Mesothelial cell of epicardium (in vitro differentiated cells): Measurements from ENCODE around the gene APIP. TPM values are rescaled to one million over a fixed set of nuclear protein-coding genes. Genes with fewer than 3 reads are reported as not detected.

Experiments used
- DNase-seq, 2 experiments: peaks; one replicate each; pipeline ENCODE4 v3.0.0; 2021; ENCODE audit warnings: low spot score in 2 of 2; ENCODE audit not compliant: unreplicated experiment in 2 of 2
- H3K27ac Mint-ChIP-seq: 2 replicates; pipeline ENCODE4 v1.8.0; 2021; ENCODE audit warnings: mixed read lengths
- H3K27me3 Mint-ChIP-seq: 2 replicates; pipeline ENCODE4 v1.8.0; 2021; ENCODE audit warnings: low read depth, mixed read lengths
- H3K36me3 Mint-ChIP-seq: 2 replicates; pipeline ENCODE4 v1.8.0; 2021; ENCODE audit warnings: mixed read lengths
- H3K4me1 Mint-ChIP-seq: 2 replicates; pipeline ENCODE4 v1.8.0; 2021; ENCODE audit warnings: mixed read lengths
- H3K4me3 Mint-ChIP-seq: 2 replicates; pipeline ENCODE4 v1.8.0; 2021; ENCODE audit warnings: mild to moderate bottlenecking, moderate library complexity, mixed read lengths
- H3K9me3 Mint-ChIP-seq: 2 replicates; pipeline ENCODE4 v1.8.0; 2021; ENCODE audit warnings: mixed read lengths
- CTCF ChIP-seq: fragments of 200-600 bp; sonication (generic); IDR thresholded peaks from one replicate; pipeline ENCODE4 v1.5.0; 2021; ENCODE audit warnings: antibody characterized with exemption; ENCODE audit not compliant: unreplicated experiment
- total RNA-seq: library from RNA; stranded (reverse); gene quantifications from 3 replicates; pipeline ENCODE4 v1.2.1, GENCODE V29; 2021

APIP gene
- total RNA-seq: 22.9 to 23.9 TPM (median 22.9 TPM) in 3 replicates

GRCh38 chr11:34916015-34916842 is at the start of gene APIP, which contains the start of gene PDHX:
Gene APIP (minus strand): TSS chr11:34916379. CDS start chr11:34916284, 95 bp downstream.
Gene PDHX (plus strand): TSS chr11:34916618. CDS start chr11:34916656, 38 bp downstream.
- H3K27ac Mint-ChIP-seq: peak within 1 kb of the TSS; percentile 99
- peak within 1 kb of the TSS; percentile 91 for H3K4me3 Mint-ChIP-seq
- no peaks in the 10 kb centered on the region for H3K9me3 Mint-ChIP-seq
- peaks cover 13% of the 10 kb centered on the region for H3K36me3 Mint-ChIP-seq
- DNase-seq: peak; percentile 94 to 98
- no peaks in the 10 kb centered on the region for H3K27me3 Mint-ChIP-seq
- H3K4me1 Mint-ChIP-seq: peaks cover 33% of the 10 kb centered on the region
- no peak for TF ChIP-seq CTCF

GRCh38 chr11:34964610-34965331 is 48.6 kb upstream of the APIP start:
- Mint-ChIP-seq H3K4me3 (no peak overlapping the region), H3K4me1 (peaks cover 4% of the 10 kb centered on the region), H3K9me3 (no peaks in the 10 kb centered on the region), H3K36me3 (peaks cover 22% of the 10 kb centered on the region), H3K27ac (no peak overlapping the region), H3K27me3 (no peaks in the 10 kb centered on the region)
- no peak for TF ChIP-seq CTCF
- no peak for DNase-seq

GRCh38 chr11:34963351-34963750 is 47.2 kb upstream of the APIP start:
- DNase-seq: no peak
- H3K4me3 Mint-ChIP-seq: no peak overlapping the region
- H3K36me3 Mint-ChIP-seq: peaks cover 19% of the 10 kb centered on the region
- TF ChIP-seq CTCF: no peak
- H3K4me1 Mint-ChIP-seq: peaks cover 4% of the 10 kb centered on the region
- no peak overlapping the region for H3K27ac Mint-ChIP-seq
- H3K9me3 Mint-ChIP-seq: no peaks in the 10 kb centered on the region
- H3K27me3 Mint-ChIP-seq: no peaks in the 10 kb centered on the region

- peaks cover 18% of the 10 kb centered on the region for H3K36me3 Mint-ChIP-seq
- H3K27me3 Mint-ChIP-seq: no peaks in the 10 kb centered on the region
- H3K4me3 Mint-ChIP-seq: no peak overlapping the region
- no peak overlapping the region for H3K27ac Mint-ChIP-seq
- H3K4me1 Mint-ChIP-seq: peaks cover 4% of the 10 kb centered on the region
- no peaks in the 10 kb centered on the region for H3K9me3 Mint-ChIP-seq
- no peak for TF ChIP-seq CTCF
- no peak for DNase-seq
Measured at GRCh38 chr11:34962034-34962433, 45.9 kb upstream of the APIP start.

- peaks cover 12% of the 10 kb centered on the region for H3K36me3 Mint-ChIP-seq
- H3K27me3 Mint-ChIP-seq: no peaks in the 10 kb centered on the region
- H3K27ac Mint-ChIP-seq: no peak overlapping the region
- TF ChIP-seq CTCF: no peak
- H3K4me1 Mint-ChIP-seq: peaks cover 4% of the 10 kb centered on the region
- no peak for DNase-seq
- no peak overlapping the region for H3K4me3 Mint-ChIP-seq
- no peaks in the 10 kb centered on the region for H3K9me3 Mint-ChIP-seq
Measured at GRCh38 chr11:34960277-34960676, 44.1 kb upstream of the APIP start.
